Upper lobe of left lung (tissue), 6 donors: ENCODE data around the gene EHMT2. TPM values are rescaled to one million over a fixed set of nuclear protein-coding genes. Genes with fewer than 3 reads are reported as not detected.

Source experiments
- ATAC-seq, 2 donors: fragments of 200-7000 bp; cut with Tn5 transposase; one replicate each; pipeline ENCODE4 v1.9.1; 2022; ENCODE audit warnings: mild to moderate bottlenecking in 2 of 2, moderate library complexity in 2 of 2; ENCODE audit not compliant: low FRiP score in 2 of 2
- DNase-seq, 2 donors: peaks; one replicate each; pipeline ENCODE4 v3.0.0-alpha.2; 2019 to 2020
- H3K27ac ChIP-seq, 4 donors: fragments of 200-600 bp; sonication (generic); one replicate each; pipeline ENCODE4 v1.5.1; 2016 to 2019
- H3K27me3 ChIP-seq, 4 donors: fragments of 200-600 bp; sonication (generic); one replicate each; pipeline ENCODE4 v1.5.1; 2017 to 2019
- H3K36me3 ChIP-seq, 4 donors: fragments of 200-600 bp; sonication (generic); one replicate each; pipeline ENCODE4 v1.5.1; 2016 to 2019
- H3K4me1 ChIP-seq, 4 donors: fragments of 200-600 bp; sonication (generic); one replicate each; pipeline ENCODE4 v1.5.1; 2018 to 2019
- H3K4me3 ChIP-seq, 4 donors: fragments of 200-600 bp; sonication (generic); one replicate each; pipeline ENCODE4 v1.5.1; 2017 to 2019; ENCODE audit warnings: mild to moderate bottlenecking in 2 of 4, moderate library complexity in 1 of 4
- H3K9me3 ChIP-seq, 4 donors: fragments of 200-600 bp; sonication (generic); one replicate each; pipeline ENCODE4 v1.5.1; 2018 to 2019
- EP300 ChIP-seq, 4 donors: sonication (generic); formaldehyde crosslinking; IDR thresholded peaks; one replicate each; pipeline ENCODE4 v1.5.1; 2017; ENCODE audit warnings: antibody characterized with exemption in 4 of 4, control low read depth in 2 of 4
- POLR2A ChIP-seq, 4 donors: fragments of 450-650 bp; IDR thresholded peaks; one replicate each; pipeline ENCODE4 v1.5.1; 2016 to 2017; ENCODE audit warnings: antibody characterized with exemption in 4 of 4, mild to moderate bottlenecking in 2 of 4
- POLR2AphosphoS5 ChIP-seq, 2 donors: sonication (generic); formaldehyde crosslinking; IDR thresholded peaks; one replicate each; pipeline ENCODE4 v1.5.1; 2017; ENCODE audit warnings: antibody characterized with exemption in 2 of 2
- WGBS, 2 donors: methylation state at CpG; one replicate each; pipeline ENCODE4 v1.1.5; 2017 to 2018; 5-methylcytosine and 5-hydroxymethylcytosine counted together
- total RNA-seq, 6 donors: library from RNA; depleted of rRNA in 4 of 6; stranded (reverse); fragments of >200 nt in 4 of 6; gene quantifications; one replicate each; pipeline versions ENCODE4 v1.1.0 to v1.2.1, GENCODE V29; 2016 to 2021
- TF ChIP-seq, protein P1 (sequence below), 6 experiments: fragments of 450-650 bp in 4 of 6; fragments of 200-600 bp in 2 of 6; sonication (generic) in 2 of 6; IDR thresholded peaks; one replicate each; pipeline ENCODE4 v1.5.1; 2016 to 2019; ENCODE audit warnings: antibody characterized with exemption in 6 of 6
- donor health status: DM: no; HTN: no; CAD: no; lungs with moderate emphysema.
- donor health status: DM: no; HTN: yes; CAD: no; lungs with severe emphysema.

The EHMT2 gene
- total RNA-seq, 6 donors from 2014 or later: 23.6 to 57.3 (median 41.7) TPM

DNA sequence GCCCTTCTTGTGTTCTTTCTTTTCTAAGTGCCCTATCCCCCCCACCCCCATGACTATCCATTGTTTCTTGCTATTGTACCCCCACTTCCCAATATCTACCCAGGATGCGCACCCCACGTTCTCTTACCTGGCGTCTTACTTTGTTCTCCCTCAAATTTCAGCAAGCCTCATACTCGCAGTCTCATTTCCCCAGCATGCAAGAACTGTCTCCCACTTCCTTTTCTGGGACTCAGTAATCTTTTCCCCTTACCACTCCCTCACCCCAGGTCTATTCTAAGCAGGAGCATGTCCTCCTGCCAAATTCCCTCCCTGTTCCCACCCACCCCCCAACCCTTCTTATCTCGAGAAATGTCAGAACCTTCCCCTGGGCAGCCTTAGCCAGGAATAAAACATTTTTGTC, 1.7 kb upstream of the EHMT2 start:
- Histone ChIP-seq H3K27me3 (no peaks in the 10 kb centered on the region), H3K4me3 (no peak overlapping the region), H3K27ac (peak overlapping the region in 1 of 4 donors; percentile 94), H3K9me3 (no peaks in the 10 kb centered on the region), H3K36me3 (peaks cover 0 to 20% (median 9%) of the 10 kb centered on the region in 4 donors), H3K4me1 (peaks cover 25 to 60% (median 43%) of the 10 kb centered on the region in 4 donors)
- 48 to 67% methylated on average over 5 of the region's 5 CpGs for WGBS, 2 donors
- TF ChIP-seq EP300 (IDR thresholded peaks at IDR 0.05) (no peak), POLR2AphosphoS5 (IDR thresholded peaks at IDR 0.05) (no peak), POLR2A (IDR thresholded peaks at IDR 0.05) (no peak)
- TF ChIP-seq, protein P1, sequence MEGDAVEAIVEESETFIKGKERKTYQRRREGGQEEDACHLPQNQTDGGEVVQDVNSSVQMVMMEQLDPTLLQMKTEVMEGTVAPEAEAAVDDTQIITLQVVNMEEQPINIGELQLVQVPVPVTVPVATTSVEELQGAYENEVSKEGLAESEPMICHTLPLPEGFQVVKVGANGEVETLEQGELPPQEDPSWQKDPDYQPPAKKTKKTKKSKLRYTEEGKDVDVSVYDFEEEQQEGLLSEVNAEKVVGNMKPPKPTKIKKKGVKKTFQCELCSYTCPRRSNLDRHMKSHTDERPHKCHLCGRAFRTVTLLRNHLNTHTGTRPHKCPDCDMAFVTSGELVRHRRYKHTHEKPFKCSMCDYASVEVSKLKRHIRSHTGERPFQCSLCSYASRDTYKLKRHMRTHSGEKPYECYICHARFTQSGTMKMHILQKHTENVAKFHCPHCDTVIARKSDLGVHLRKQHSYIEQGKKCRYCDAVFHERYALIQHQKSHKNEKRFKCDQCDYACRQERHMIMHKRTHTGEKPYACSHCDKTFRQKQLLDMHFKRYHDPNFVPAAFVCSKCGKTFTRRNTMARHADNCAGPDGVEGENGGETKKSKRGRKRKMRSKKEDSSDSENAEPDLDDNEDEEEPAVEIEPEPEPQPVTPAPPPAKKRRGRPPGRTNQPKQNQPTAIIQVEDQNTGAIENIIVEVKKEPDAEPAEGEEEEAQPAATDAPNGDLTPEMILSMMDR (IDR thresholded peaks at IDR 0.05): no peak
- DNase-seq: no peak
- ATAC-seq: no peak

DNA sequence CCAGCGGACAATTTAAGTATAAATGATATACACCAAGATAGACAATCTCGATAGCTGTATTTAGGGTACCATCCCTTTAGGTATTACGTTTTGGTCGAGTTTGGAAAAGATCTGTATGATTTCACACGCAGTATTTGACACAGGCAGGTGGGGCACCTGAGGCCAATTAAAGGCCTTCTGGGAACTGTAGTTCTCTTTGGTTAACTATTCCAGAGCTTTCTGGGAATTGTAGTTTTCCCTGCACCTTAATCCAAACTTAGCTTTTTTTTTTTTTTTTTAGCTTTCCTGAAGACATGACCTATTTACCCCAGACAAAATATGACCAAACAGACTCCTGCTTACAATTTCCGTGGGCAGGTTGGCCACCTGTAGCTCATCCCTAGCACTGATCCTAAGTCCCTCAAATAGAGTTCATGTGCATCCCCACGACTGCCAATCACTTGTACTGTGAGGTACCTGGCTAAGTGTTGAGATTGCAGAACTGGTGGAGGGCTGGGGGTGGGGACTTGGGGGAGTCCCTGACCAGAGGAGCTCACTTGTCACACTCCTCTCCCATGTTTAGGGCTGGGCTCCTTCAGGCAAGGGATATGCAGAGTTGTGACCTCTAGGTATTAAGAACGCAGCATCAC, 999 bp upstream of the EHMT2 start:
- 18% methylated on average over 8 of the region's 8 CpGs for WGBS, 2 donors
- DNase-seq: no peak

DNA sequence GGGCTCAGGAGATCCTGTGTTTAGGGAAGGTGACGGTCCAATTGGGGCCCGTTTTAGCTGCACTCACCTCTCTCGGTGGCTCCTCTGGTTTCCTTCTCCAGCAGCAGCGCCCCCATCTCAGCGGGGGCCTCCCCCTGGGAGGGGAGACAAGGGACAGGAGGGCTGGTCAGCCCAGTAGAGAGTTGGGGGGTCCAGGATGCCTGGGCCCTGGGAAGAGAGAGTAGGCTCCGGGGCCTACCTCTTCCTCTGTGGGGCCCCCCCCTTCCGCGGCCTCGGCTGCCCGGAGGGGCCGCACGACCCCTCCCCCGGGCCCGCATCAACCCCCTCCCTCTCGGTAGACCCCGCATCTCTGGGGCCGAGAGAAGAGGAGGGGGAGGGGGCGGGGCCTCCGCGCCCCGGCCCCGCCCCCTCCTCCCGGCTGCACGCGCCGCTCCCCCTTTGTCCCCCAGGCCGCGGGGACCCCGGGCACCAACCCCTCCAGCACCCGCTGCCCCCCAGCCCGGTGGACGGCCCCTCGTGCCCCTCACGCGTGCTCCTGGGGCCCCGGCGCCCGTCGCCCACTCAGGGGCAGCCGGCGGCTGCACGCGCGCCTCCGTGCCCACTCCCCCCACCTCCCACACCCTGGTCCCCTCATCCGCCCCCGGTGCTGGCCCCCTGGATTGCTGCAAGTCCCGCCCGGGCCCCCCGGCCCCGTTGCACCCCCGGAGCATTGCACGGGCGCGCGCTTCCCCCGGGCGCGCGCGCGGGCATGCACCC, 464 bp downstream of the EHMT2 start:
- H3K36me3 ChIP-seq: peaks cover 5 to 41% (median 26%) of the 10 kb centered on the region in 4 donors
- peak overlapping the region; percentile 73 to 94 (median 82) for H3K27ac ChIP-seq
- H3K9me3 ChIP-seq: no peaks in the 10 kb centered on the region
- TF ChIP-seq POLR2A (IDR thresholded peaks at IDR 0.05): no peak
- TF ChIP-seq, protein P1 (IDR thresholded peaks at IDR 0.05): peak in 1 of 6 experiments; percentile 43
- H3K27me3 ChIP-seq: no peaks in the 10 kb centered on the region
- 3% methylated on average over 4 to 11 of the region's 62 CpGs for WGBS, 2 donors
- H3K4me1 ChIP-seq: peaks cover 15 to 48% (median 33%) of the 10 kb centered on the region in 4 donors
- DNase-seq: no peak
- ATAC-seq: peak in 1 of 2 donors; percentile 3
- peak overlapping the region; percentile 52 to 100 (median 96) for H3K4me3 ChIP-seq

More for the DNA sequence above, 999 bp upstream of the EHMT2 start:
- ATAC-seq: no peak
- H3K4me1 ChIP-seq: peaks cover 25 to 60% (median 43%) of the 10 kb centered on the region in 4 donors
- TF ChIP-seq, protein P1 (IDR thresholded peaks at IDR 0.05): peak in 2 of 6 experiments; percentile 6
- TF ChIP-seq POLR2A (IDR thresholded peaks at IDR 0.05) (peak in 1 of 4 donors; percentile 46), POLR2AphosphoS5 (IDR thresholded peaks at IDR 0.05) (no peak)
- peak overlapping the region; percentile 77 to 94 (median 84) for H3K27ac ChIP-seq
- peak overlapping the region; percentile 87 to 100 (median 96) for H3K4me3 ChIP-seq
- no peaks in the 10 kb centered on the region for H3K9me3 ChIP-seq
- H3K36me3 ChIP-seq: peaks cover 0 to 27% (median 12%) of the 10 kb centered on the region in 4 donors
- H3K27me3 ChIP-seq: no peaks in the 10 kb centered on the region

DNA sequence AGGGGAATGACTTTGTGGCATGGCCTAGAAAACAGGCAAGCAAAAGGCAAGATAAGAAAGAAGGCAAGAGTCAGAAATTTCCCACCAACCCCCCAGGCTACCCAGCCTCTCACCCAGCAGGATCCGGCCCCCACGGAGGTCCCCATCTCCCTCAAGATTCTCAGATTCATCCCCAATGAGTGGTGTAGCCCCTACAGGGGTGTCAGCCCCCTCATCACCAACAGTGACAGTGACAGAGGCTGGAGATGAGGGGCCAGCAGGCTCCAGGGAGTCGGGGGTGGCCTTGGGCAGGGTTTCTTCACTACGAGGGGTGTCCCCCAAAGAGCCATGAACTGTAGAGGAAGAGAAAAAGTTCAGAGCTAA, 1.0 kb downstream of the EHMT2 start:
- H3K27ac ChIP-seq: peak overlapping the region; percentile 73 to 94 (median 82)
- no peak for ATAC-seq
- H3K4me3 ChIP-seq: peak overlapping the region; percentile 52 to 100 (median 96)
- 50 to 53% methylated on average over 4 of the region's 4 CpGs for WGBS, 2 donors
- no peaks in the 10 kb centered on the region for H3K27me3 ChIP-seq
- H3K36me3 ChIP-seq: peaks cover 5 to 47% (median 30%) of the 10 kb centered on the region in 4 donors
- H3K9me3 ChIP-seq: no peaks in the 10 kb centered on the region
- H3K4me1 ChIP-seq: peaks cover 15 to 46% (median 33%) of the 10 kb centered on the region in 4 donors
- DNase-seq: no peak
- TF ChIP-seq, protein P1 (IDR thresholded peaks at IDR 0.05): no peak
- no peak for TF ChIP-seq EP300 (IDR thresholded peaks at IDR 0.05)
- no peak for TF ChIP-seq POLR2A (IDR thresholded peaks at IDR 0.05)
- no peak for TF ChIP-seq POLR2AphosphoS5 (IDR thresholded peaks at IDR 0.05)
